NCI-H226 (cell line): ENCODE measurements around the gene ANLN.
"Not testable (repeated sequence)": the region's sequence is repeated elsewhere in the genome, so short reads cannot be mapped to it uniquely, and the experiment has no call there.

ENCODE experiments used
- DNase-seq: peaks from one replicate; pipeline ENCODE4 v3.0.0-alpha.2; 2015

ANLN gene

DNA sequence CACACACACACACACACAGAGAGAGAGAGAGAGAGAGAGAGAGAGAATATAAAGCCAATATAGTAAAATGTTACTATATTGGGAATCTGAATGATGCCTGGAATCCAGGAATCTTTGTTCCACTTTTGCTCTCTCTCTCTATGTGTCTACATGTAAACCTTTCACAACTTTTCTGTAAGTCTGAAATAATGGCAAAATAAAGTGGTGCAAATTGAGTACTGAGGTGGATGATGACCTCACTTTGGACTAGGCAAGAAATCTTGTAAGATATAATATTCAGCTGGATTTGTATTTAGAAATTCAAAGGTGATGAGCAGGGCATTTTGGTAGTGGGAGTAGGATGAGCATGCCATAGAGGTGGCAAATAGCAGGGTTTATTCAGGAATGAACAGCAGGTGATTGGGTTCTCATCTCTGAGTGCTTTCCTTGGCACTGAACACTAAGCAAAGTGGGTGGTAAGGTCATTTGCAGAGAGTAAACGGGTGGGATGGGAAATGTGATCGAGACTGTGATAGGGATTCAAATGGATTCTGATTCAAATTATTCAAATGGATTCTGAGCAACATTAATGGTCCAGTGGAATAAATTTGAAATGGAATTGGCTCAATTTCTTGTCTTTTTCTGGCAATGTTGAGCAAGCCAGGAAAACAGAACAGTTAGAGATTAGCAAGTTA is 9.7 kb upstream of the ANLN start:
- no peak for DNase-seq

- no peak for DNase-seq
Observed at GRCh38 chr7:36381056-36381455, 8.6 kb upstream of the ANLN start.

GRCh38 chr7:36383284-36383683 is 6.4 kb upstream of the ANLN start:
- not testable (repeated sequence) for DNase-seq

DNA sequence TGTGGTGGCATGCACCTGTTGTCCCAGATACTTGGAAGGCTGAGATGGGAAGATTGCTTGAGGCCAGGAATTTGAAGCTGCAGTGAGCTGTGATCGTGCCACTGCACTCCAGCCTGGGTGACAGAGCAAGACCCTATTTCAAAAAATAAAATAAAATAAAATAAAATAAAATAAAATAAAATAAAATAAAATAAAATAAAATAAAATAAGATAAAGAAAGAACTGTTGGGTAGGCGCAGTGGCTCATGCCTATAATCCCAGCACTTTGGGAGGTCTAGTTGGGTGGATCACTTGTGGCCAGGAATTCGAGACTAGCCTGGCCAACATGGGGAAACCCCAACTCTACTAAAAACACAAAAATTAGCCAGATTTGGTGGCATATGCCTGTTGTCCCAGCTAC is 4.0 kb upstream of the ANLN start:
- not testable (repeated sequence) for DNase-seq

DNA sequence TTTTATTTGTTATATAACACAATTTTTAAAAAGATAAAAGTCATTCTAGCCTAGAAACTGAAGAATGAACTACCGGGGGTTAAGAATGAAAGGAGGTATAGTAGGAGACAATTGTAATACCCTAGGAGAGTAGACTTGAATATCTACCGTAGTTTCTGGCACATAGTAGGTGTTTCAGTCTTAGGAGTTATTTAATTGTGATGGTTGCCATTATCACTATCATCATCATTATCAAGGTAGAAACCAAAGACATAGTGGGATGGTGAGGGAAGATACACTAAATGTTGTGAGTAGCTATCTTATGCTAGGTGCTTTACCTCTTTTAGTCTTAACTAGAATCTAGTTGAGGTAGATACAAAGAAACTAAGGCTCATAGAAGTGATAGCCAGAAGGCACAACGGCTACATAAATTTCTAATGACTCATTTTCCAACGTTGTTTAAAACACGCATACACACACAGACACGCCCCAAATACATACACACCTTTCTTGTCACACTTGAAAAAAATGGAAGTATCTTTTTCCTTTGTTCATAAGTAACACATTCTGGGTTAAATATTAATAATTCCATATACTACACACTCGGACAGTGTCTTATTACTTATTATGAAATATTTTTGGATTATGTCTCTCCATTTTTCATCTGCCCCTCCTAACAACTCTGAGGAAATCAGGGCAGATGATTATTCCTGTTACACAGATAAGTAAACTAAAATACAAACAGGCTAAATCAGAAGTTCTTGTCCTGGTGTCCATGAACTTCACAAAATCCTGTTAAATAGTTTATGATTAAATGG is 2.0 kb upstream of the ANLN start:
- peak; percentile 79 for DNase-seq

DNA sequence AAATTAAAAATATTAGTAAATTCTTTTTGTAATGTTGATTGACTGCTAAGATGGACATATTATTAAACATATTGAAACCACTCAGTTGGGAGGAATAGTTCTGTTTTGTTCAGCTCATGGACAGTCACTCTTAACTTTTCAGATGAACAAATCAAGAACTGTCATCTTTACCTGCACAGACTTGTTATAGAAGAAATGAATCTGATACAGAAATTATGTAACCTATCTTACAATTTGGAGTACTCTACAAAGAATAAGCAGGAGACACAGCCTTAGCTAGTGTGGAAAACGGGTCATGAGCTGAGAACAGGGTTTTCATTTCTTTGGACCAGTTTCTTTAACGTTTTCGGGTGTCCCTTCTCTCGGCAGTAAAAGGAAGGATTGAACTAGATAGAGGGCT is 1.2 kb upstream of the ANLN start:
- DNase-seq, result no peak

DNA sequence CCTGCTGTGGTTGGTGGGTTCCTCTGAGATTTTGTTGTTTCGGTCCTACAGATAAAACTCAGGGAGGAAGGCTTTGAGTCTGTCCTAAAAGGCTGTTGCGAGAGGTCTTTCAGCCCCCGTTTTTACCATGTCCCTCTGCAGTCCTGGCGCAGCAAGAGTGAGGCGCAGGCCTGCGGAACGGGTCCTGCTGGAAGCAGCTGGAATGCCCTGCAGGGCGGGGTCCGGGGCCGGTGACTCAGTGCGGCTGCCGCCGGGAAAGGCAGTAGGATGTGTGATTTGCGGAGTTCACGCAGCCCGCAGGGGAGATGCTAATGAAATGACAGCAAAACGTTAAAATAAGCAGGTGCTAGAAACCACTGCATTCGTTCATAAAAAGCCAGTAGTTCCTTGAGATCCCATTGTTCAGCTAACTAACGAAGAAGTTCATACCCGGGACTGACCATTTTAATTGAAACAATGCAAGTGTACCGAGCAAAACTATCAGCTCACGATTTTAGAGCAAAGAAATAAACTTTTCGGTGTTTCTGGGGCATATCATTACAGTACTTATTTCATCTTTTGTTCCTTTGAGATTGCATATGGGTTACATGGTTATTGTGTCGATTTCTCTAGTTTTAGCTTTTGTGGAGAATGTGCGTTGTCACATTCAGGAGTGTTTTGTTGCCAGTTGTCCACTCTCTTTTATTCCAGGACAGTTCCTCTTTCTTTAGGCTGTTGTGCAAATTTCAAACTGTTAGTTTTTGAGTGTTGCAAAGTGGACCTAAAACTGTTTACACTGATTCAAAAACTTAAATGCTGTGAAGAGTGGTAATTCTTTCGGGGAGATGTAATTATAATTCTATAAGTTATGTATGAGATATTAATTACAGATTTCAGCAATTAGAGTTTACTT is 783 bp downstream of the ANLN start:
- DNase-seq, result peak; percentile 97

DNA sequence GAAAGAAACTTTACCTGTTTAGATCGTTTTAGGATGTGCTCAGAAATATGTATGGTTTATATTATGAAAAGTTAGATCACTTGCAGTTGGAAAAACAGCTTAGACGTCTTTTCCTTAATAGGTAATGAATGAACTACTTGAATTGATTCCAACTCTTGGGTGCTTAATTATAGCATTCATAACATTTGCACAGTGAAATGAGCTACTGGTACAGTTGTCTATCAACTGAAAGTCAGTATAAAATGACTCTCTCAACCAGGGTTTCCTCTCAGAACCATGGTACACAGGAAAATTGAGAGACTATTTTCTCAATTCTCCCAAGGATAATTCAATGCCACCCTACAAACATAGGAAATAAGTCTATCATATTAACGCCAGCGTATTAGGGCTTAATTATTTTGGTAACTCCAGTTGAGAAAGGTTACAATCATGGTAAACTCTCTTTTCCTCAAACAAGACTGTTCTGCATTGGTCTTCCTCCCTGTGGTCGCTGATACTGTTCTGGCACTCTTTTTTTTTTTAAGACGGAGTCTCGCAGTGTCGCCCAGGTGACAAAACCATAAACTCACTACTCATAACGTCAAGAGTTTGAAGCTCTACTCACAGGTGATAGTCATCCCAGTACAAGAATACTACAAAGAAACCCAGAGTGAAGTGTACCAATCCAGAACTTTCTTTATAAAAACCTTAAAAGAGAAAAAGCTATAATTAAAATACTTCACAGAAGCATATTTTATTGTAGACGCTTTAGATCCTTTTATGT is 2.0 kb downstream of the ANLN start:
- peak; percentile 45 for DNase-seq

- DNase-seq, result no peak
Observed at GRCh38 chr7:36393826-36394225, 4.2 kb downstream of the ANLN start.

DNA sequence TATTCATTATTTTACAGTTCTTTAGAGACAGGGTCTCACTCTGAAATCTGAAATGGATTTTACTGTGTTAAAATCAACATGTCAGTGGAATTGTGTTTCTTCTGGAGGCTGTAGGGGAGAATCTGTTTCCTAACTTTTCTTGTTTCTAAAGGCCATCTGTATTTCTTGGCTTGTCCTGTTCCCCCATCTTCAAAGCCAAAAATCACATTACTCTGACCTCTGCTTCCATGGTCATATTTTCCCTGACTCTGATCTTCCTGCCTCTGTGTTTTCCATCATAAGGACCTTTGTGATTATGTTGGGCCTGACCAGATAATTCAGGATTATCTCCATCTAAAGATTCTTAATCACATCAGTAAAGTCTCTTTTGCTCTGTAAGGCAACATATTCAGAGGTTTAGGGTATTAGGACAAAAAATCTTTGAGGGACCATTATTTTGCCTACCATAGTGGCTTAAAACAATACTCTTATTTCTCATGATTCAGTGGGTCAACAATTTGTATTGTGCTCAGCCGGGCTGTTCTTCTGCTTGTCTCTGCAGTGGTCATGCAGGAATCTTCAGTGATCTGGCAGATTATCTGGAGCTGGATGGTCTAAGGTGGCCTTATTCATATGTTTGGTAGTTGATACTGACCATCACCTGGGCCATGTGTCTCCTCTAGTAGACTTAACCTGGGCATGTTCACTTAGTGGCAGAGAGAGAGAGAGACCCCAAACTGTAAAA is 5.7 kb downstream of the ANLN start:
- no peak for DNase-seq

DNA sequence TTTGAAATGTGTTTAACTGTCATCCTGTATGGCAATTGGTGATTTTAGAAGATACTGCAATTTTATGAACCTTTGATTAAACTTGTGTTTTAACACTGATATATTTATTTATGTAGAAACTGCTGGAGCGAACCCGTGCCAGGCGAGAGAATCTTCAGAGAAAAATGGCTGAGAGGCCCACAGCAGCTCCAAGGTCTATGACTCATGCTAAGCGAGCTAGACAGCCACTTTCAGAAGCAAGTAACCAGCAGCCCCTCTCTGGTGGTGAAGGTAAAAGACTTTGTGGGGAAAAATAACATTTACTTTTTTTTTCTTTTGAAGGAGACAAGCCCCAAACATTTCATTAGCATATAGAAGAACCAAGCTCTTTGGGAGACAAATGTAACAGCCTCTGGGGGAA is 6.5 kb downstream of the ANLN start:
- DNase-seq, result peak; percentile 50

DNA sequence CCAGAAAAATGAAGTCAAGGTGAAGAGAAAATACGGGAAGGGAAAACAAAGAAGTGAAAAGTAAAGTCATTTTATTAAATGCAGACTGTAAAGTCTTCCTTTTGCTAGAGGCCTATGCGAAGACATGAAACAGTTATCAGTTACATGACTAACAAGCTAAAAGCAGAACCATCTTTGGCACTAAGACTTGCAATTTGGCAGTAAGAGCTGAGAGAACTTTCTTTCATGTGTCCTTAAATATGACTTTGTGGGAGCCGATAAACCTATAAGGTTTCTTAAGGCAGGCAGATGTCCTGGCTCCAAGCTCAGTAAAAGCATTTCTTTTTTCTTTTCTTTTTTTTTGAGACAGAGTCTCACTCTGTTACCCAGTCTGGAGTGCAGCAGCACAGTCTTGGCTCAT is 10.4 kb downstream of the ANLN start:
- no peak for DNase-seq

DNA sequence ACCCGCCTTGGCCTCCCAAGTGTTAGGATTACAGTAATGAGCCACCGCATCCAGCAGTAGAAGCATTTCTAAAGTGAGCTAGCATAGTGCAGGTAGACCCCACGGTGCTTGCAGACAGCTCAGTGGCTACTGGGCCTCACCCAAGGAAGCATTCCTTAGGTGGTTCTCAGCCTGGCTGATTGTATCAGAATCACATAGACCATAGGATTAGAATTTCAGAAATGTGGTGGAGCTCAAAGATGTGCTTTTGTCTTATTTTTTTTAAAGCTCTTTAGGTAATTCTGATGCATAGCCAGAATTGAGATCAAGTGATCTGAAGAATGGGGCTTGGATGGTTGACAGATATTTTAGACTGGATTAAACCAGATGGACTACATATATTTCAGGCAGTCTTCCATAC is 10.9 kb downstream of the ANLN start:
- DNase-seq, result peak; percentile 87

GRCh38 chr7:36403452-36403851 is 13.8 kb downstream of the ANLN start:
- DNase-seq, result no peak

DNA sequence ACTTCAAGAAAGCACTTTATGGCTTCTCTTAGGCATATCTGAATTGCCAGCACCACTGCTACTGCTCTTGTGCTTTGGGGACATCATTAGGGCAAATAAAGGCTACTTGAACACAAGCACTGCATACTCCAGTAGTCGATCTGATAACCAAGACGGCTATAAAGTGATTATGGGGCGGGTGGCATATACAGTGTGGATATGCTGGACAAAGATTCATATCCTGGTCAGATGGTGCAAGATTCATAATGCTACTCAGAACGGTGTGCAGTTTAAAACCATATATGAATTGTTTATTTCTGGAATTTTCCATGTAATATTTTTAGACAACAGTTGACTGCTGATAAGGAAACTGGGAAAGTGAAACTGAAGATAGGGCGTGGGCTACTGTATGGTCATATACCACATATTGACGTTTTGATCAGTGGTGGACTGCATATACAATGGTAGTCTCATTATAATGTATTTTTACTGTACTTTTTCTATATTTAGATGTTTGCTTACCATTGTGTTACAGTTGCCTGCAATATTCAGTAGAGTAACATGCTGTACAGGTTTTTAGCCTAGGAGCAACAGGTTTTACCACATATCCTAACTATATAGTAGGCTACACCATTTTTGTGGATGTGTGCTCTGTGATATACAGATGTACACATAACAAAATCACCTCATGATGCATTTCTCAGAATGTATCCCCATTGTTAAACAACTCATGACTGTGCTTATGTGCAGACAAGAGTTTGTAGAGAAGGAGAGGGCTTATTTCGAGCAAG is 15.2 kb downstream of the ANLN start:
- no peak for DNase-seq

- no peak for DNase-seq
Observed at GRCh38 chr7:36405409-36405803, 15.7 kb downstream of the ANLN start.

GRCh38 chr7:36406156-36406555 is 16.5 kb downstream of the ANLN start:
- DNase-seq, result no peak

GRCh38 chr7:36407636-36408550 is 18.2 kb downstream of the ANLN start:
- no peak for DNase-seq

DNA sequence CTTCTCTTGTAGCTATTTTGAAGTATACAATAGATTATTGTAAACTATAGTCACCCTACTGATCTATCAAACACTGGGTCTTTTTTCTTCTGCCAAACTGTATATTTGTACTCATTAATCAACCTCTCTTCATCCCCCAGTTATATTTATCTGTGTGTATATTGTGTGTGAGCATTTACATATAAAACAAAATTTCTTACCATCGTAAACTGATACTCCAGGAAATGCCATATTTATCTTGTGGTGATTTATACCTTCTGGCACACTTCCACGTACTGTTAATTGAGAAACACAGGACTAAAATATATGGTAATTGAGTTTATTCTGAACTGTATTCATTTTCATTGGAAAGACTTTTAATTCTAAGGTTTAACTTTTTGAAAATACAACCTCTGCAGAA is 18.9 kb downstream of the ANLN start:
- DNase-seq, result no peak

- no peak for DNase-seq
Observed at GRCh38 chr7:36409180-36409579, 19.5 kb downstream of the ANLN start.
